Activated CD8-positive, alpha-beta memory T cell treated with anti-CD3 and anti-CD28 coated beads for 1 hour (primary cell): Measurements from ENCODE around the gene CEBPB.
"Not testable (repeated sequence)": the region's sequence is repeated elsewhere in the genome, so short reads cannot be mapped to it uniquely, and the experiment has no call there.

Experiments used
- DNase-seq, 2 donors: peaks; one replicate each; pipeline ENCODE4 v3.0.0-alpha.2; 2020; ENCODE audit warnings: low read depth in 1 of 2; ENCODE audit errors: extremely low read depth in 1 of 2

CEBPB gene

DNA sequence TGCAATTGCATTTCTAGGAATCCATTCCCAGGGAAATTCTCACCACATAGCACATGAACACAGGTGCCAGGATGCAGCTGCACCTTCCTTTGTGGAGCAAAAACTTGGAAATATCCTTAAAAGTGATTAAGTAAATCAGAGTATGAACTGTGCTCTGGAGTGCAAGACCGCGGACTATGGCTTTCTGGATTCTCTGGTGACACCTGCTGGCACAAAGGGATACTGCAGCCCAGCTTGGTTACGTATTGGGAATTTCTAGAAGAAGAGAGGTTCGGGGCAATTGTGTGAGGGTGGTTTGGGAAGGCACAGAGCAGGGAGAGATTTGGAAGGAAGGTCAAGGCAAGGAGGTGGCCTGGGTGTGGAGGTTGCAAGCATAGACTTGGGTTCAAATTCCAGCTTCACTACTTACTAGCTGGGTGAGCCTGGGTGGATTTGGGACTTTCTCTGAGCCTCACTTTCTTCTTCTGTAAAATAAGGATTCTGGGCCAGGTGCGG, 21.3 kb upstream of the CEBPB start:
- DNase-seq, result peak in 1 of 2 donors; percentile 69

DNA sequence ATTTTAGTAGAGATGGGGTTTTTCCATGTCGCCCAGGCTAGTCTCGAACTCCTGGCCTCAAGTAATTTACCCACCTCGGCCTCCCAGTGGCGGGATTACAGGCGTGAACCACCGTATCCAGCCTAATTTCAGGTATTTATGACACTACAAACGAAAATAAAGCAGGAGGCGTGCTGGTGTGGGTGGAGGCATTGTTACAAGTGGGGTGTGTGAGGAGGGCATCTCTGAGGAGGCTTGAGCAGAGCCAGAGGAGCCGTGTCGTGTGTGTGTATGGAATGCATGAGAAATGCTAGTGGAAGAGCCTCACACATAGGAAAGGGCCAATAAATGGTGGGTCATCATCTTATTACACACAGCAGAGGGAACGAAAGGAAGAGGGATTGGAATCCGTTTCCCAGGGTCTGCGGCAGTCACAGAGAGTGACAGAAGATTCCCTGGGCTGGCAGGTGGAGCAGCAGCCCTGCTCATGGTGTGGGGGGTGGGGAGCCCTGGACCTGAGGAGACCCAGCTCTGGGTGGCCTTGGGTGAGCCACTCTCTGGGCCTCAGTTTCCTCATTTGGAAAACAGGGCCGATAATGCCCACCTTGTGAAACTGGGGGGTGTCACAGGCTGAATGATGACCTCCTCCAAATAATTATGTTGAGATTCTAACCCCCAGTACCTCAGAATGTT, 19.9 kb upstream of the CEBPB start:
- no peak for DNase-seq

DNA sequence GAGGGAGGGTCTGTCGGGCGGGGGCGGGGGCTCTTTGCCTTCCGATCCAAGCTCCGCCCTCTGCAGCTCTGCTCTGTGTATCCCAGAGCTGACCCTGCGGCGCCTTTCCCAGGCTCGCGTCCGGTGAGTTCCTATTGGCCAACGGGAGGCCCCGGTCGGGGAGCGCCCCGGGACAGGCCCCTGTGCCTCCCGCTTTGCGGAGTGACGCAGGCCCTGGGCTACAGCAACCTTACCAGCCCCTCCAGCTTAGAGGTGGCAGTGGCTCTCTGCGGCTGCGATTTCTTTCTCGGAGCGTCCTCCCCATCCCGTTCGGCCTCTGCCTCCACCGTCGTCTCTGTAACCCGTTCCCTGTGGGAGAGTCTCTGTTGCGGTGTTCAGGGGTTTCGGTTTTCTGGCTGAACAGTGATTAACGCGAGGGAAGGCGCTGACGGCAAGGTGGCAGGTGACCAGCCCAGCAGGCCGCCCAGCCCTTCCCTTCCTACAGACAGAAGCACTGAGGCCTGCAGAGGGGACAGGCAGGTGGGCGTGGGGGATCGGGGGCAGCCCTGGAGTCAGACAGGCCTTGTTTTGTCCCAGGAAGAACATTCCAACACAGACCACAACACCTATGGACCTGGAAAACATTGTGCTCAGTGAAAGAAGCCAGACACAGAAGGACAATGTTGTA, 18.1 kb upstream of the CEBPB start:
- DNase-seq, result no peak

DNA sequence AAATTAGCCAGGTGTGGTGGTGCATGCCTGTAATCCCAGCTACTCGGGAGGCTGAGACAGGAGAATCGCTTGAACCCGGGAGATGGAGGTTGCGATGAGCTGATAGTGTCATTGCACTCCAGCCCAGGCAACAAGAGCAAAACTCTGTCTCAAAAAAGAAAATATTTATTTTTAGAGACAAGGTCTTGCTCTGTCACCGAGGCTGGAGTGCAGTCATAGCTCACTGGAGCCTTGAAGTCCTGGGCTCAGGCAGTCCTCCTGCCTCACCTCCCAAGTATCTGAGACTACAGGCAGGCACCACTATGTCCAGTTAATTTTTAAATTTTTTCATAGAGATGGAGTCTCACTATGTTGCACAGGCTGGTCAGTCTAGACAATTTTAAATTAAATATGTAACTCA, 16.2 kb upstream of the CEBPB start:
- no peak for DNase-seq

DNA sequence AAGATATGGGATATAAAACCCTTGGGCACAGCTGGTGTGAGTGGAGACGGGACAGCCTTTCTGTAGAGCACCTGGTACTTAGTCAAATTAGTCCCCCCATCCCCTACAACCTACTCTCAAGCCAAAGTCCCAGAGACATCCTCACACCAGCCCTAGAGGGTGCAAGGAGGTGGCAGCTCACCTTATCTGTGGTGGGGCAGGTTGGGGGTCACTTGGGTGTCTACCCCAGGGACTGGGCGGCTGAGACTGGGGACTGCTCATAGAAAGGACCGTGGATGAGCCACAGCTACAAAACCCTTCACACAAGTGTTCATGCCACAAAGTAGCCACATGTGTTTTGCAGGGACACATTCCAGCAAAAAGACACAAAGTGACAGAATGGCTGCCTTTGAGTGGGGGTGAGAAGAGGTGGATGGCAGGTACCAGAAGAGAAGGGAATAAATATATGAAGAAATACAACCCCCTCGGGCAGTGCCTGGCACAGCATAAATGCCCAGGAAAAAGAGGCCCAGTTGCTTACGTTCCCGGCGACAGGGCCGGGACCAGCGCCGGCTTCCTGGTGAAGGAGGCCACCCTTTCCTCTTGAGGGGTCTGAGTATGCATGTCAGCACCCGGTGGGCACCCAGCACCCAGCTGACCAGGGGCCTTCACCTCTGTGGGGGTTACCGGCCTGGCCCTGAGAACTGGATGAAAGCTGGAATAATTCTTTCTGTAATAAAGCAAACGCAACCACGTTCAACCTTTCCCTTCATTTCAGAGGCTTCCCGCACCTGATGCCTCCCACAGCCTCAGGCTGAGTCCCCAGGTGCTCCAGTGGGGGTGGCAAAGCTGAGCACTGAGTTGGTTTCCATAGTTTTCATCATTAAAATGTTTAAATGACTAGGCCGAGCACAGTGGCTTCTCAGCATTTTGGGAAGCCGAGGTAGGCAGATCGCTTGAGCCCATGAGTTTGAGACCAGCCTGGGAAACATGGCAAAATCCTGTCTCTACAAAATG, 14.4 kb upstream of the CEBPB start:
- DNase-seq, result no peak

DNA sequence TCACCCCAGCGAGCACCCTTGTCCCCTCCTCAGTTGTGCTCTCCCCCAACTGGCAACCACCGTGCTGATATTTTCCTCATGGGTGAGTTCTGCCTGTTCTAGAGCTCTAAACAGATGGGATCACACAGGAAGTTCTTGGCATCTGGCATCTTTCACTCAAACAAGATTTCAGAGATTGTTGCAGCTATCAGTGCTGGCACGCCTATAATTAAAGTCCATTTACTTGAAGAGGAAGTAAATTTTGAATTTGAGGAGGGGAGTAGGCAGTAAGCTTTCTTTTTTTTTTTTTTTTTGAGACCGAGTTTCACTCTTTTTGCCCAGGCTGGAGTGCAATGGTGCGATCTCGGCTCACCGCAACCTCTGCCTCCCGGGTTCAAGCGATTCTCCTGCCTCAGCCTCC, 12.0 kb upstream of the CEBPB start:
- not testable (repeated sequence) for DNase-seq

- no peak for DNase-seq
These were observed 9.3 kb upstream of the CEBPB start for GRCh38 chr20:50181344-50181743.

DNA sequence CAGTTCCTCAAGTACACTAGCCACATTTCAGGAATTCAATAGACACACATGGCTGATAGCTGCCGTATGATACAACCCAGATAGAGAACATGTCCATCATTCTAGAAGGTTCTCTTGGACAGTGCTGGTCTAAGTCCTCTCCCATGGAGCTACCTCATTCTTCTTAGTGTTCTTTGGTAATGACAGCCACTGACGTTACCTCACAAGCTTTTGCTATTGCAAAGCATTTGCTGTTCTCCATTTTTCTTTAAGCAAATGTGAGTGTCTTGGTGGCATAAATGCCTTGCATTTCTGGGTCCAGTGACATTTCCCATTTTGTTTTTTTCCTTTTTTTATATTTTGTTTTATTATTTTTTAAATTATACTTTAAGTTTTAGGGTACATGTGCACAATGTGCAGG, 8.3 kb upstream of the CEBPB start:
- no peak for DNase-seq

DNA sequence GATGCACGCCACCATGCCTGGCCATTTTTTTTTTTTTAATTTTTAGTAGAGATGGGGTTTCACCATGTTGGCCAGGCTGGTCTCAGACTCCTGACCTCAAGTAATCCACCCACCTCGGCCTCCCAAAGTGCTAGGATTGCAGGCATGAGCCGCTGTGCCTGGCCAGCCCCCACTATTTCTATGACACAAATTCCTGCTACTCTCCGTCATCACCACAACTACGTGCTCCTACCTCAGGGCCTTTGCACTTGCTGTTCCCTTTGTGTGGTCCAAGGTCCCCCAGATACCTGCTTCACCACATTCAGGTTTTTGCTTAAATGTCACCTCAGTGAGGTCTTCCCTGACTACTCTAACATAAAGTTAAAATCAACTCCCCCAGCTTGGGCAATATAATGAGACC, 5.2 kb upstream of the CEBPB start:
- DNase-seq, result no peak

- DNase-seq, result peak; percentile 69 to 82
These were observed 4.3 kb upstream of the CEBPB start for GRCh38 chr20:50186151-50186885.

GRCh38 chr20:50186987-50187402, 3.6 kb upstream of the CEBPB start:
- no peak for DNase-seq

GRCh38 chr20:50187403-50188051, 3.1 kb upstream of the CEBPB start:
- no peak for DNase-seq

DNA sequence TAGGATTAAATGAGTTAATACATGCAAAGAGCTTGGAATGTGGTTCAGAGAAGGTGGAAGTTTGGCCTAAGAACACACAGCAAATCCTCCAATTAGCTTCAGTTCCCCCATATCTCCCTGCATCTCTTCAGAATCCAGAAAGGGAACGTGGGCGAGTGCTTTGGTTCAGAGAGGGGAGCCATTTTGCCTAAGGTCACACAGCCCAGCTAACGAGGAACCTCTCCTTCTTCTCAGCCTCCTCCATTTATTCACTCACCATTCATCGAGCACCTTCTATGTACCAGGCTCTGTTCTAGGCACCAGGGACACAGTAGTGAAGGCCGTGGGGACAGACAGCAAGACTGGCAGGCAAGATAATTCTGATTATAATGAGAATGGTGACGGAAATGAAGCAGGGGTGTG, 2.3 kb upstream of the CEBPB start:
- DNase-seq, result no peak

DNA sequence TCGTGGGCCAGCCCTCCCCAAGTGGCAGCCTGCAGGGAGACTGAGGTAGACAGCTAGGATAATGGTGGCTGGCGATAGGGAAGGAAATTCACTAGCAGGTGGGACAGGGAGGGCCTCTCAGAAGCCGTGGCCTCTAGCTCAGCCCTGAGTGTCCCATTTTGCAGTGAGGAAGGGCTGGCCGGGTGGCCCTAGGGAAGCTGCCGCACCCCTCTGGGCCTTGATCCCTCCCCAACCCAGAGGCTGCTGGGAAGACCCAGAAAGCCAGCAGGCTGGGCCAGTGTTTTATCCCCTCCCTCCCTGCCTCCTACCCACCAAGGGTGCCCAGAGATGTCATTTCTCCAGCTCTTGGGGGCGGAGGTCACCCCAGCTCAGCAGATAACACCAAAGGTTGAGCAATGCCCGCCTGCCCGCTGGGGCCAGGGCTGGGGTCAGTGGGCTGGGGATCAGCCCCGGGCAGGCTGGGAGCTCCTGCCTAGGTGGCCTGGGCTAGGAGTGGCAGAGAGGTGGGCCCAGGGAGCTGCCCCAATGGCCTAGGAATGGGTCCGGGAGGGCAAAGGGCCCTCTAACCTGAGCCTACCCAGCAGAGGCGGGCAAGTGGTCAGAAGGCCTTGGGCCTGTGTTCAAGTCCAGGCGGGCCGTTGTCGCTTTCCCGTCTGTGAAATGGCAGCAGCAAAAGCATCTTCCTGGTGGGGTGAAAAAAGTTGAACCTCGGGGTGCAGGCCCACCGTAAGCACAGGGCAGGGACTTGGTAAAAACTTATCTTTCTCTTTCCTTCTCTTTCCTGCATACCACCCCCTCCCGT, 1.6 kb upstream of the CEBPB start:
- DNase-seq, result no peak

- DNase-seq, result peak in 1 of 2 donors; percentile 8
These were observed 864 bp upstream of the CEBPB start for GRCh38 chr20:50189681-50190250.

GRCh38 chr20:50191065-50191543, 474 bp downstream of the CEBPB start:
- peak; percentile 7 to 34 for DNase-seq

- peak in 1 of 2 donors; percentile 40 for DNase-seq
These were observed 1.1 kb downstream of the CEBPB start for GRCh38 chr20:50191544-50192363.
